OCI-LY1 (cell line): ENCODE measurements around the gene TGOLN2.
A peak's percentile ranks its signal among the peaks of the same experiment; 100 is the strongest.

Experiments
- H2AFZ ChIP-seq: fragments of 200-600 bp; sonication (generic), shearing (Covaris generic); 2 replicates; pipeline ENCODE4 v1.6.0; 2014; ENCODE audit warnings: antibody characterized with exemption, mild to moderate bottlenecking, low read length
- H3F3A ChIP-seq: fragments of 200-600 bp; sonication (generic), shearing (Covaris generic); 2 replicates; pipeline ENCODE4 v1.6.0; 2014; ENCODE audit warnings: mild to moderate bottlenecking, antibody characterized with exemption, low read length, moderate library complexity; ENCODE audit not compliant: insufficient read depth
- H3K27ac ChIP-seq: fragments of 200-600 bp; sonication (generic); 2 replicates; pipeline ENCODE4 v1.5.1; 2014; ENCODE audit warnings: low read length, mixed run types, mild to moderate bottlenecking, low read depth; ENCODE audit not compliant: poor library complexity, severe bottlenecking
- H3K27me3 ChIP-seq: fragments of 200-600 bp; sonication (generic); 2 replicates; pipeline ENCODE4 v1.6.0; 2014; ENCODE audit warnings: antibody characterized with exemption, mild to moderate bottlenecking, low read length, moderate library complexity; ENCODE audit not compliant: insufficient read depth
- H3K36me3 ChIP-seq: fragments of 200-600 bp; sonication (generic); 2 replicates; pipeline ENCODE4 v1.6.1; 2014; ENCODE audit warnings: mild to moderate bottlenecking, antibody characterized with exemption, low read length, moderate library complexity, mixed read lengths; ENCODE audit not compliant: insufficient read depth
- H3K4me1 ChIP-seq: fragments of 200-600 bp; sonication (generic); 2 replicates; pipeline ENCODE4 v1.5.1; 2014; ENCODE audit warnings: mild to moderate bottlenecking, low read length, moderate library complexity; ENCODE audit not compliant: insufficient read depth, severe bottlenecking
- H3K4me2 ChIP-seq: fragments of 200-600 bp; sonication (generic), shearing (Covaris generic); 2 replicates; pipeline ENCODE4 v1.6.1; 2014; ENCODE audit warnings: low read length
- H3K4me3 ChIP-seq: fragments of 200-600 bp; sonication (generic); 2 replicates; pipeline ENCODE4 v1.5.1; 2014; ENCODE audit warnings: low read length, low read depth, mild to moderate bottlenecking, mixed read lengths; ENCODE audit not compliant: poor library complexity, severe bottlenecking
- H3K79me2 ChIP-seq: fragments of 200-600 bp; shearing (Covaris generic); 2 replicates; pipeline ENCODE4 v1.6.1; 2016; ENCODE audit warnings: mixed run types, low read length, mixed read lengths; ENCODE audit not compliant: insufficient read depth
- H3K9ac ChIP-seq: fragments of 200-600 bp; sonication (generic), shearing (Covaris generic); 2 replicates; pipeline ENCODE4 v1.6.1; 2014; ENCODE audit warnings: mild to moderate bottlenecking, low read length, mixed read lengths
- H3K9me2 ChIP-seq: fragments of 200-600 bp; sonication (generic), shearing (Covaris generic); 2 replicates; pipeline ENCODE4 v1.6.1; 2014; ENCODE audit warnings: low read depth, mild to moderate bottlenecking, low read length, mixed read lengths
- H3K9me3 ChIP-seq: fragments of 200-600 bp; shearing (Covaris generic); 2 replicates; pipeline ENCODE4 v1.6.1; 2014; ENCODE audit warnings: low read length, mixed read lengths
- H4K20me1 ChIP-seq: fragments of 200-600 bp; sonication (generic), shearing (Covaris generic); 2 replicates; pipeline ENCODE4 v1.6.0; 2016; ENCODE audit warnings: mild to moderate bottlenecking, low read length; ENCODE audit not compliant: insufficient read depth
- EZH2 ChIP-seq: fragments of 200-600 bp; sonication (generic), shearing (Covaris generic); IDR thresholded peaks from 2 replicates; pipeline ENCODE4 v1.8.0; 2017; ENCODE audit warnings: borderline replicate concordance, mixed run types, mild to moderate bottlenecking, antibody characterized with exemption, low read length, moderate library complexity, mixed read lengths
- TF ChIP-seq, protein P1 (sequence below): fragments of 200-600 bp; sonication (generic), shearing (Covaris generic); IDR thresholded peaks from 2 replicates; pipeline ENCODE4 v1.5.1; 2017; ENCODE audit warnings: mild to moderate bottlenecking, antibody characterized with exemption, low read length, moderate library complexity, mixed read lengths

TGOLN2 gene

DNA sequence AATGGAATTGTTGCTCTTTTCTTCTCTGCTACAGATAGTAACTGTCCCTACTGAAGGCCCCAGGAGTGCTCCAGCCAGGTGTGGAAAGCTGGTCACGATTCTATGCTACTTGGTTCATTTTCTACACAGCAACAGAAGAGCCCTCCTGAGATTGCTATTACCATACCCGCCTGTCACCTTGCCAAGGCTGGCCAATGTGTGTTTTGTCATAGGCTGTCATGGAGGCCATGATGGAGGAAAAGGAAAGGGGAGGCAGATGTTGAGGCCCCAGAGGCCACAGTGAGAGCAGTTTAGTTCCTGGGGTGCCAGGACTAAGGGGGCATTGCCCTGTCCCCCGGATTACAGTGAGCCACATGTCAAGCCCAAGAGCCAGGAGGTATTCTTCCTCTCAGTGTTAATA, 27.7 kb upstream of the TGOLN2 start:
- Histone ChIP-seq H3K4me2 (peak overlapping the region; percentile 90), H4K20me1 (no peaks in the 10 kb centered on the region), H3K9me3 (no peaks in the 10 kb centered on the region), H3K4me1 (peaks cover 27% of the 10 kb centered on the region), H3K79me2 (no peaks in the 10 kb centered on the region), H3K9ac (peak overlapping the region; percentile 80), H3K27ac (no peak overlapping the region), H3K27me3 (no peaks in the 10 kb centered on the region), H3K36me3 (peaks cover 37% of the 10 kb centered on the region), H3K4me3 (peak overlapping the region; percentile 79), H2AFZ (no peak overlapping the region), H3K9me2 (no peaks in the 10 kb centered on the region), H3F3A (no peaks in the 10 kb centered on the region)
- TF ChIP-seq, protein P1, sequence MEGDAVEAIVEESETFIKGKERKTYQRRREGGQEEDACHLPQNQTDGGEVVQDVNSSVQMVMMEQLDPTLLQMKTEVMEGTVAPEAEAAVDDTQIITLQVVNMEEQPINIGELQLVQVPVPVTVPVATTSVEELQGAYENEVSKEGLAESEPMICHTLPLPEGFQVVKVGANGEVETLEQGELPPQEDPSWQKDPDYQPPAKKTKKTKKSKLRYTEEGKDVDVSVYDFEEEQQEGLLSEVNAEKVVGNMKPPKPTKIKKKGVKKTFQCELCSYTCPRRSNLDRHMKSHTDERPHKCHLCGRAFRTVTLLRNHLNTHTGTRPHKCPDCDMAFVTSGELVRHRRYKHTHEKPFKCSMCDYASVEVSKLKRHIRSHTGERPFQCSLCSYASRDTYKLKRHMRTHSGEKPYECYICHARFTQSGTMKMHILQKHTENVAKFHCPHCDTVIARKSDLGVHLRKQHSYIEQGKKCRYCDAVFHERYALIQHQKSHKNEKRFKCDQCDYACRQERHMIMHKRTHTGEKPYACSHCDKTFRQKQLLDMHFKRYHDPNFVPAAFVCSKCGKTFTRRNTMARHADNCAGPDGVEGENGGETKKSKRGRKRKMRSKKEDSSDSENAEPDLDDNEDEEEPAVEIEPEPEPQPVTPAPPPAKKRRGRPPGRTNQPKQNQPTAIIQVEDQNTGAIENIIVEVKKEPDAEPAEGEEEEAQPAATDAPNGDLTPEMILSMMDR: no peak
- no peak for TF ChIP-seq EZH2

DNA sequence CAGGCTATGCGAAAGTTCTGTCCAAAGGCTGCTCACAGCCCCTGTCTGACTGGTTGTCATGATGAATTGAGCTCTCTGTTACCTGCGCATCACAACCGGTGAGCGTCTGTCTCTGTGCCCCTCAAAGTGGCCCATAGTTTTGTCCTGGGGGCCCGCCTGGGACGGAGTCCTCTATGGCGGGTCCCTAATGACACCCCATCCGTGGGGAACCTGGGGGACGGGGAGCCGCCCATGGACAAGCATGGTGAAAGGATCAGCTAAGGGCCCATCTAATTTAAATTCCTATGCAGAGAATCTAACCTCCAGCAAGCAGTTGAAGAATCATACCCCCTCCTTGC, 27.3 kb upstream of the TGOLN2 start:
- no peaks in the 10 kb centered on the region for H3K79me2 ChIP-seq
- peak overlapping the region; percentile 79 for H3K4me3 ChIP-seq
- peak overlapping the region; percentile 3; the same call in 1 of the 2 replicates for H2AFZ ChIP-seq
- no peaks in the 10 kb centered on the region for H4K20me1 ChIP-seq
- H3K9me2 ChIP-seq: no peaks in the 10 kb centered on the region
- H3K36me3 ChIP-seq: peaks cover 42% of the 10 kb centered on the region
- peaks cover 27% of the 10 kb centered on the region for H3K4me1 ChIP-seq
- peak overlapping the region; percentile 90 for H3K4me2 ChIP-seq
- H3K9ac ChIP-seq: peak overlapping the region; percentile 80
- H3K9me3 ChIP-seq: no peaks in the 10 kb centered on the region
- TF ChIP-seq, protein P1: no peak
- no peak for TF ChIP-seq EZH2
- H3K27ac ChIP-seq: peak overlapping the region; percentile 2
- H3K27me3 ChIP-seq: no peaks in the 10 kb centered on the region
- no peaks in the 10 kb centered on the region for H3F3A ChIP-seq

DNA sequence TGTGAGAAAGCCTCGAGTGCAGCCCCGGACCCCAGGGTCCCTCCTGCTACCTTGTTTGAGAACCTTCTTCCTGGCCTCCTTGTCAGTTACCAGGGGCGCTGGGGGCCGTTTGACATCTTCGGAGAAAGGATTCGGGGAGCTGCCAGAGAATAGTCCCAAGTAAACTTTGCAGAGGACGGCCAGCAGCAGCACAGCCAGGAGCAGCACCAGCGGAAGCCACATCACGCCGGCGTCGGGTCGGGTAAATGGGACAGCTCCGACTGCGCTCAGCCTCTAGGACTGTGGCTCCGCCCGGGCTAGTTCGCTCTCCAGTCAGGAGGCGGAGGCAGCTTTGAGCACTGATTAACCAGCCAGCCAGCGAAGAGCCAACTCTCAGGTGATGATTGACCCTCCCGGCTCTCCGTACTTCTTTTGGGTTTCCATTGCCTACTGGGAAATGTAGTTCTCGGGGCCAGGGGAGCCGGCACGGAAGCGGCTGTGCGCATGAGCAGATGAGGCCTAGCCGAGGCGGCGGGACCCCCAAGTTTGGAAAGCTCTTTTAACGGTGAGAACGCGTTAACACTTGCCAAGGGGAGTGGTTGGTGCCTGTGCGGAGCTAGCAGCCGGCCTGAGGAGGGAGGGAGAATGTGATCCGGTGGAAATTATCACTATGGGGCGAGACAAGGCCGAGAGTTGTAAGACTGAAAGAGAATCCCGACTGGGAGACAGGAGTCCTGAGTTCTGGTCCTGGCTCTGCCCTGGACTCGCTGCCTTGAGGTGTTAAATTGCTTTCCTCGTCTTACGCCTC, 26.7 kb upstream of the TGOLN2 start, which contains the start of the genes ELMOD3 and RETSAT:
Gene ELMOD3, plus strand, starts transcription at position 484 of the 787 bp plus-strand sequence. CDS start 2,430 bp downstream, outside the sequence.
Gene RETSAT, minus strand, starts transcription at position 243 of the 787 bp plus-strand sequence. Its CDS starts 21 bp downstream, at position 222.
- Histone ChIP-seq H3K36me3 (peaks cover 42% of the 10 kb centered on the region), H2AFZ (peak within 1 kb of the TSS; percentile 56; the same call in 1 of the 2 replicates), H3K9me3 (no peaks in the 10 kb centered on the region), H3K4me2 (peak within 1 kb of the TSS; percentile 99), H3K4me3 (peak within 1 kb of the TSS; percentile 79), H4K20me1 (no peaks in the 10 kb centered on the region), H3K9me2 (no peaks in the 10 kb centered on the region), H3K27me3 (no peaks in the 10 kb centered on the region), H3K79me2 (no peaks in the 10 kb centered on the region), H3K4me1 (peaks cover 27% of the 10 kb centered on the region), H3F3A (no peaks in the 10 kb centered on the region), H3K9ac (peak within 1 kb of the TSS; percentile 87), H3K27ac (peak within 1 kb of the TSS; percentile 15)
- TF ChIP-seq EZH2: no peak
- TF ChIP-seq, protein P1: no peak
